Natural killer cell (primary cell): Measurements from ENCODE around the gene RPS27A. TPM values are rescaled to one million over a fixed set of nuclear protein-coding genes. Genes with fewer than 3 reads are reported as not detected.

Experiments
- ATAC-seq, 3 donors: fragments of 150-1000 bp in 2 of 3; fragments of 200-7000 bp in 1 of 3; cut with Tn5 transposase; 1 replicate in 1 of 3; 2 replicates in 2 of 3; pipeline ENCODE4 v1.10.0; 2021; ENCODE audit warnings: mild to moderate bottlenecking in 2 of 3, moderate library complexity in 2 of 3
- DNase-seq, 2 donors: peaks; one replicate each; pipeline versions ENCODE4 v3.0.0 to v3.0.0-alpha.2; 2013 to 2021; ENCODE audit warnings: mixed read lengths in 1 of 2
- H3K27ac ChIP-seq: one replicate; pipeline ENCODE4 v1.5.1; 2013; ENCODE audit warnings: mild to moderate bottlenecking, low read length
- H3K27me3 ChIP-seq: one replicate; pipeline ENCODE4 v1.6.1; 2013; ENCODE audit warnings: low read length; ENCODE audit not compliant: control insufficient read depth, insufficient read depth
- H3K36me3 ChIP-seq: one replicate; pipeline ENCODE4 v1.6.1; 2013; ENCODE audit warnings: low read length; ENCODE audit not compliant: control insufficient read depth, insufficient read depth
- H3K4me1 ChIP-seq: one replicate; pipeline ENCODE4 v1.6.1; 2013; ENCODE audit warnings: low read length; ENCODE audit not compliant: control insufficient read depth, insufficient read depth
- H3K4me3 ChIP-seq: one replicate; pipeline ENCODE4 v1.5.1; 2013; ENCODE audit warnings: low read length
- H3K9me3 ChIP-seq: one replicate; pipeline ENCODE4 v1.6.1; 2013; ENCODE audit warnings: low read length; ENCODE audit not compliant: control insufficient read depth, insufficient read depth
- H3K27ac Mint-ChIP-seq, 2 donors: one replicate each; pipeline ENCODE4 v1.8.0; 2022; ENCODE audit warnings: mild to moderate bottlenecking in 2 of 2, mixed read lengths in 2 of 2, moderate library complexity in 1 of 2
- H3K27me3 Mint-ChIP-seq, 2 donors: one replicate each; pipeline ENCODE4 v1.8.0; 2022; ENCODE audit warnings: low read depth in 2 of 2, mixed read lengths in 2 of 2
- H3K36me3 Mint-ChIP-seq: one replicate; pipeline ENCODE4 v1.8.0; 2022; ENCODE audit warnings: mixed read lengths
- H3K4me1 Mint-ChIP-seq, 2 donors: one replicate each; pipeline ENCODE4 v1.8.0; 2022; ENCODE audit warnings: mixed read lengths in 2 of 2
- H3K4me3 Mint-ChIP-seq: one replicate; pipeline ENCODE4 v1.8.0; 2022; ENCODE audit warnings: mild to moderate bottlenecking, moderate library complexity, mixed read lengths
- H3K9me3 Mint-ChIP-seq, 2 donors: one replicate each; pipeline ENCODE4 v1.8.0; 2022; ENCODE audit warnings: mixed read lengths in 2 of 2
- CTCF ChIP-seq: fragments of 200-600 bp; IDR thresholded peaks from one replicate; pipeline ENCODE4 v1.8.0; 2022; ENCODE audit warnings: antibody characterized with exemption
- WGBS: methylation state at CpG from one replicate; pipeline ENCODE4 v1.1.7; 2013; ENCODE audit warnings: missing lambda C conversion rate; ENCODE audit not compliant: insufficient coverage; 5-methylcytosine and 5-hydroxymethylcytosine counted together
- intact Hi-C: fragments of 100-400 bp; cut with micrococcal nuclease; formaldehyde crosslinking; loops from one replicate; pipeline ENCODE4 v1.14.2; 2022
- total RNA-seq, 4 donors: library from RNA; stranded (reverse); fragments of 120-200 nt in 1 of 4; gene quantifications; one replicate each; pipeline versions ENCODE4 v1.2.3 to v1.2.4, GENCODE V29; 2013 to 2022

RPS27A gene
- total RNA-seq, 3 donors from 2014 or later (not counting 1 experiment from before 2014, with no cell fraction given): 830 to 1,009 (median 939) TPM

- no peak for TF ChIP-seq CTCF
- peak overlapping the region; percentile 35 to 58 for H3K27ac Mint-ChIP-seq
- ATAC-seq (no peak), DNase-seq (no peak)
- Histone ChIP-seq H3K27ac (no peak overlapping the region), H3K9me3 (no peaks in the 10 kb centered on the region), H3K4me3 (no peak overlapping the region), H3K36me3 (no peaks in the 10 kb centered on the region), H3K4me1 (peaks cover 8% of the 10 kb centered on the region), H3K27me3 (no peaks in the 10 kb centered on the region)
- intact Hi-C loops: no loop called here
- H3K36me3 Mint-ChIP-seq: peaks cover 4% of the 10 kb centered on the region
- H3K27me3 Mint-ChIP-seq: no peaks in the 10 kb centered on the region
- peaks cover 32 to 39% of the 10 kb centered on the region in 2 donors for H3K4me1 Mint-ChIP-seq
- H3K9me3 Mint-ChIP-seq: no peaks in the 10 kb centered on the region
- H3K4me3 Mint-ChIP-seq: no peak overlapping the region
These were observed 4.3 kb upstream of the RPS27A start for GRCh38 chr2:55228226-55228563.

GRCh38 chr2:55229221-55229620 lies 3.3 kb upstream of the RPS27A start:
- Histone ChIP-seq H3K4me3 (no peak overlapping the region), H3K4me1 (peaks cover 16% of the 10 kb centered on the region), H3K36me3 (peaks cover 5% of the 10 kb centered on the region), H3K27ac (no peak overlapping the region), H3K9me3 (no peaks in the 10 kb centered on the region), H3K27me3 (no peaks in the 10 kb centered on the region)
- Mint-ChIP-seq H3K27me3 (no peaks in the 10 kb centered on the region), H3K4me3 (peak overlapping the region; percentile 13), H3K9me3 (no peaks in the 10 kb centered on the region), H3K4me1 (peaks cover 40 to 49% of the 10 kb centered on the region in 2 donors), H3K27ac (no peak overlapping the region), H3K36me3 (peaks cover 6% of the 10 kb centered on the region)
- intact Hi-C loops: no loop called here
- WGBS: 96% methylated on average over 2 of the region's 2 CpGs
- no peak for TF ChIP-seq CTCF
- DNase-seq: no peak
- ATAC-seq: no peak

- WGBS: over 99% methylated on average over 3 of the region's 3 CpGs
- intact Hi-C loops: loop anchor here (5.0 to 10.0 kb wide), 3 partner anchors 52 to 384 kb away; partner anchors contain the start of genes PPP4R3B and RTN4
- H3K4me1 ChIP-seq: peaks cover 18% of the 10 kb centered on the region
- DNase-seq: no peak
- Mint-ChIP-seq H3K4me1 (peaks cover 53 to 55% of the 10 kb centered on the region in 2 donors), H3K27ac (peak overlapping the region; percentile 98 to 100), H3K36me3 (peaks cover 6% of the 10 kb centered on the region), H3K9me3 (no peaks in the 10 kb centered on the region), H3K4me3 (peak overlapping the region; percentile 99), H3K27me3 (no peaks in the 10 kb centered on the region)
- H3K27me3 ChIP-seq: no peaks in the 10 kb centered on the region
- ATAC-seq: no peak
- no peaks in the 10 kb centered on the region for H3K9me3 ChIP-seq
- no peak for TF ChIP-seq CTCF
- H3K4me3 ChIP-seq: no peak overlapping the region
- H3K27ac ChIP-seq: no peak overlapping the region
- peaks cover 19% of the 10 kb centered on the region for H3K36me3 ChIP-seq
These were observed 1.9 kb upstream of the RPS27A start for GRCh38 chr2:55230551-55230950.

- H3K4me1 Mint-ChIP-seq: peaks cover 54 to 55% of the 10 kb centered on the region in 2 donors
- no peaks in the 10 kb centered on the region for H3K9me3 Mint-ChIP-seq
- ATAC-seq: peak in 1 of 3 donors; percentile 1
These were observed 873 bp upstream of the RPS27A start for GRCh38 chr2:55231546-55232083.

More at GRCh38 chr2:55231546-55232083, 873 bp upstream of the RPS27A start:
- Histone ChIP-seq H3K27me3 (no peaks in the 10 kb centered on the region), H3K36me3 (peaks cover 29% of the 10 kb centered on the region), H3K4me1 (peaks cover 18% of the 10 kb centered on the region), H3K9me3 (no peaks in the 10 kb centered on the region), H3K27ac (peak overlapping the region; percentile 96), H3K4me3 (peak overlapping the region; percentile 87)
- Mint-ChIP-seq H3K27me3 (no peaks in the 10 kb centered on the region), H3K27ac (peak overlapping the region; percentile 98 to 100), H3K4me3 (peak overlapping the region; percentile 99), H3K36me3 (peaks cover 6% of the 10 kb centered on the region)
- intact Hi-C loops: loop anchor here (1.0 to 10.0 kb wide), 6 partner anchors 8 to 508 kb away; partner anchors contain the start of genes CFAP36, EML6, PPP4R3B and RTN4
- DNase-seq: no peak
- TF ChIP-seq CTCF: no peak
- 12% methylated on average over 13 of the region's 13 CpGs for WGBS
